CD4-positive, alpha-beta T cell (primary cell): ENCODE results near the gene RTCB. TPM values are rescaled to one million over a fixed set of nuclear protein-coding genes. Genes with fewer than 3 reads are reported as not detected.

ENCODE experiments used
- ATAC-seq: fragments of 200-7000 bp; cut with Tn5 transposase; one replicate; pipeline ENCODE4 v1.10.0; 2022; ENCODE audit warnings: mild to moderate bottlenecking; ENCODE audit not compliant: poor library complexity
- CTCF ChIA-PET: fragments of 350-600 bp; sonication (Branson Sonifier 250); formaldehyde crosslinking; loops from one replicate; lab custom pipeline; 2021; ENCODE audit warnings: antibody characterized with exemption, inconsistent platforms; lab: Charles Lee
- POLR2A ChIA-PET: fragments of 350-600 bp; sonication (Branson Sonifier 250); formaldehyde crosslinking; loops from one replicate; lab custom pipeline; 2021; ENCODE audit warnings: antibody characterized with exemption, inconsistent platforms; lab: Charles Lee
- DNase-seq, 14 experiments: peaks; one replicate each; pipeline ENCODE4 v3.0.0-alpha.2; 2013 to 2020; ENCODE audit warnings: mixed read lengths in 2 of 14
- H3K27ac ChIP-seq, 2 donors: one replicate each; pipeline versions ENCODE4 v1.5.1 to v1.7.0; 2013; ENCODE audit warnings: low read length in 2 of 2, low read depth in 1 of 2, mild to moderate bottlenecking in 1 of 2
- H3K27me3 ChIP-seq, 2 experiments: 1 replicate in 1 of 2; 2 replicates in 1 of 2; pipeline versions ENCODE4 v1.6.1 to v1.7.0; 2013; ENCODE audit warnings: low read length in 2 of 2, control low read depth in 1 of 2, mild to moderate bottlenecking in 1 of 2, moderate library complexity in 1 of 2; ENCODE audit not compliant: insufficient read depth in 2 of 2, control insufficient read depth in 1 of 2
- H3K36me3 ChIP-seq: one replicate; pipeline ENCODE4 v1.6.1; 2013; ENCODE audit warnings: low read length, control low read depth; ENCODE audit not compliant: insufficient read depth
- H3K4me1 ChIP-seq: one replicate; pipeline ENCODE4 v1.6.1; 2013; ENCODE audit warnings: low read length, control low read depth; ENCODE audit not compliant: insufficient read depth
- H3K4me3 ChIP-seq: one replicate; pipeline ENCODE4 v1.5.1; 2013; ENCODE audit warnings: mild to moderate bottlenecking, low read length, moderate library complexity
- H3K9me3 ChIP-seq, 2 experiments: 1 replicate in 1 of 2; 2 replicates in 1 of 2; pipeline versions ENCODE4 v1.6.1 to v1.7.0; 2013; ENCODE audit warnings: low read length in 2 of 2, mild to moderate bottlenecking in 2 of 2, control low read depth in 1 of 2, moderate library complexity in 1 of 2; ENCODE audit not compliant: control insufficient read depth in 1 of 2, insufficient read depth in 1 of 2
- H3K27ac Mint-ChIP-seq: one replicate; pipeline ENCODE4 v1.8.0; 2020; ENCODE audit warnings: mixed read lengths
- H3K27me3 Mint-ChIP-seq: one replicate; pipeline ENCODE4 v1.8.0; 2021; ENCODE audit warnings: mixed read lengths
- H3K36me3 Mint-ChIP-seq: one replicate; pipeline ENCODE4 v1.8.0; 2021; ENCODE audit warnings: low read depth, mixed read lengths
- H3K4me1 Mint-ChIP-seq: one replicate; pipeline ENCODE4 v1.8.0; 2021; ENCODE audit warnings: low read depth, mixed read lengths
- H3K4me3 Mint-ChIP-seq: one replicate; pipeline ENCODE4 v1.8.0; 2020; ENCODE audit warnings: mild to moderate bottlenecking, mixed read lengths
- H3K9me3 Mint-ChIP-seq: one replicate; pipeline ENCODE4 v1.8.0; 2020; ENCODE audit warnings: mixed read lengths
- intact Hi-C, 2 experiments: fragments of 100-400 bp; cut with DNase I in 1 of 2; cut with micrococcal nuclease in 1 of 2; formaldehyde crosslinking; loops; one replicate each; pipeline versions ENCODE4 v1.15.1 to v1.9.0; 2023 to 2025; cut with DNase I, micrococcal nuclease
- total RNA-seq, 174 experiments: library from RNA in 2 of 174; stranded (reverse) in 2 of 174; gene quantifications; one replicate each; pipeline ENCODE4 v1.2.3 and lab custom pipeline; 2021 to 2026
- TF ChIP-seq, protein P1 (sequence below): fragments of 200-600 bp; IDR thresholded peaks from one replicate; pipeline ENCODE4 v1.8.0; 2022; ENCODE audit warnings: antibody characterized with exemption, mild to moderate bottlenecking

RTCB gene
- total RNA-seq, 2 experiments from 2014 or later, result 30.1 to 36.0 TPM

- Histone ChIP-seq H3K4me1 (no peaks in the 10 kb centered on the region), H3K9me3 (peaks cover 0 to 2% of the 10 kb centered on the region in 2 experiments), H3K4me3 (no peak overlapping the region), H3K36me3 (no peaks in the 10 kb centered on the region), H3K27me3 (peaks cover 7 to 10% of the 10 kb centered on the region in 2 experiments), H3K27ac (no peak overlapping the region)
- Mint-ChIP-seq H3K9me3 (no peaks in the 10 kb centered on the region), H3K27ac (no peak overlapping the region), H3K4me1 (no peaks in the 10 kb centered on the region), H3K36me3 (no peaks in the 10 kb centered on the region), H3K27me3 (peaks cover 64% of the 10 kb centered on the region), H3K4me3 (no peak overlapping the region)
- no peak for ATAC-seq
- TF ChIP-seq, protein P1, sequence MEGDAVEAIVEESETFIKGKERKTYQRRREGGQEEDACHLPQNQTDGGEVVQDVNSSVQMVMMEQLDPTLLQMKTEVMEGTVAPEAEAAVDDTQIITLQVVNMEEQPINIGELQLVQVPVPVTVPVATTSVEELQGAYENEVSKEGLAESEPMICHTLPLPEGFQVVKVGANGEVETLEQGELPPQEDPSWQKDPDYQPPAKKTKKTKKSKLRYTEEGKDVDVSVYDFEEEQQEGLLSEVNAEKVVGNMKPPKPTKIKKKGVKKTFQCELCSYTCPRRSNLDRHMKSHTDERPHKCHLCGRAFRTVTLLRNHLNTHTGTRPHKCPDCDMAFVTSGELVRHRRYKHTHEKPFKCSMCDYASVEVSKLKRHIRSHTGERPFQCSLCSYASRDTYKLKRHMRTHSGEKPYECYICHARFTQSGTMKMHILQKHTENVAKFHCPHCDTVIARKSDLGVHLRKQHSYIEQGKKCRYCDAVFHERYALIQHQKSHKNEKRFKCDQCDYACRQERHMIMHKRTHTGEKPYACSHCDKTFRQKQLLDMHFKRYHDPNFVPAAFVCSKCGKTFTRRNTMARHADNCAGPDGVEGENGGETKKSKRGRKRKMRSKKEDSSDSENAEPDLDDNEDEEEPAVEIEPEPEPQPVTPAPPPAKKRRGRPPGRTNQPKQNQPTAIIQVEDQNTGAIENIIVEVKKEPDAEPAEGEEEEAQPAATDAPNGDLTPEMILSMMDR, result no peak
- ChIA-PET CTCF (no interaction called here), POLR2A (no interaction called here)
- DNase-seq, result no peak
- intact Hi-C loops, result no loop called here
Observed at GRCh38 chr22:32340411-32340810, 71.6 kb downstream of the RTCB start.

GRCh38 chr22:32339190-32340012, 72.6 kb downstream of the RTCB start:
- H3K27me3 ChIP-seq, result peaks cover 4 to 11% of the 10 kb centered on the region in 2 experiments
- Mint-ChIP-seq H3K27ac (no peak overlapping the region), H3K4me1 (no peaks in the 10 kb centered on the region), H3K36me3 (no peaks in the 10 kb centered on the region), H3K4me3 (no peak overlapping the region), H3K9me3 (no peaks in the 10 kb centered on the region), H3K27me3 (peaks cover 65% of the 10 kb centered on the region)
- ATAC-seq, result no peak
- ChIA-PET CTCF (interaction anchor here (0.6 kb wide), 1 partner anchor 52 kb away, joined by 3 read pairs; no protein-coding TSS in a partner anchor), POLR2A (no interaction called here)
- no peak overlapping the region for H3K27ac ChIP-seq
- intact Hi-C loops, result no loop called here
- no peak overlapping the region for H3K4me3 ChIP-seq
- DNase-seq, result no peak
- H3K4me1 ChIP-seq, result no peaks in the 10 kb centered on the region
- peaks cover 0 to 9% of the 10 kb centered on the region in 2 experiments for H3K9me3 ChIP-seq
- TF ChIP-seq, protein P1, result no peak
- no peaks in the 10 kb centered on the region for H3K36me3 ChIP-seq

DNA sequence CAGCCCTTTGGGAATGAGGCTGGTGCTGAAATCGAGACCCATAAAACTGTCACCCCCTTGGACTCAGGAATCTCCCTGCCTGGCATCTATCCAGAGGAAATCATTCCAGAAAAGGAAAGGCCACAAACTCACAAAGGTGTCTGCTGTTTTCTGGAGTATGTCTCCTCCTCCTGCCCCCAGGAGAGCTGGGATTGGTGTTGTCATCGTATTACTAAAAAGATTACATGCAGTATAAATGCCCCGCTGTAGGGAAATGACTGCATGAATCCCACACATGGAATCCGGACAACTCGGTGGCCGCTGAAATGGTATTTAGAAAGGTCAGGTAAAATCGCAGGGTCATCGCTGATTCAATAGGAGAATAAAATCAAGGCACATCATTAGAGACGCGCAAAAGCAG, 73.3 kb downstream of the RTCB start:
- H3K9me3 Mint-ChIP-seq, result no peaks in the 10 kb centered on the region
- Histone ChIP-seq H3K27ac (no peak overlapping the region), H3K27me3 (peaks cover 4 to 15% of the 10 kb centered on the region in 2 experiments), H3K36me3 (no peaks in the 10 kb centered on the region), H3K4me1 (no peaks in the 10 kb centered on the region), H3K9me3 (peaks cover 0 to 9% of the 10 kb centered on the region in 2 experiments), H3K4me3 (no peak overlapping the region)
- POLR2A ChIA-PET, result no interaction called here
- intact Hi-C loops, result no loop called here
- DNase-seq (no peak), ATAC-seq (no peak)
- H3K27ac Mint-ChIP-seq, result no peak overlapping the region
- CTCF ChIA-PET, result no interaction called here
- H3K27me3 Mint-ChIP-seq, result peaks cover 67% of the 10 kb centered on the region
- H3K36me3 Mint-ChIP-seq, result no peaks in the 10 kb centered on the region
- TF ChIP-seq, protein P1, result no peak
- H3K4me1 Mint-ChIP-seq, result no peaks in the 10 kb centered on the region
- no peak overlapping the region for H3K4me3 Mint-ChIP-seq

Other genes starting within 250 kb of the RTCB start
- under 1 TPM; 0.30 to 0.47 TPM for gene RFPL2, start 207.2 kb downstream of the RTCB start, total RNA-seq
- not detected for gene SLC5A4, start 156.9 kb downstream of the RTCB start, total RNA-seq
- gene RFPL3, start 54.4 kb downstream of the RTCB start, total RNA-seq, result not detected
- gene BPIFC, start 52.2 kb upstream of the RTCB start, total RNA-seq, result not detected
- gene FBXO7, start 62.6 kb upstream of the RTCB start, total RNA-seq, result 100 to 1,000 TPM; 161 to 169 TPM